IPS DF 6.9 (cell line): ENCODE data around the gene RAET1G.
"Not testable (repeated sequence)": the region's sequence is repeated elsewhere in the genome, so short reads cannot be mapped to it uniquely, and the experiment has no call there.

Source experiments
- DNase-seq: peaks from one replicate; pipeline ENCODE4 v3.0.0-alpha.2; 2013; ENCODE audit warnings: low read depth, low spot score
- H3K27ac ChIP-seq: one replicate; pipeline ENCODE4 v1.5.1; 2013; ENCODE audit warnings: low read length, control low read depth
- H3K27me3 ChIP-seq: 2 replicates; pipeline ENCODE4 v1.6.1; 2013; ENCODE audit warnings: mild to moderate bottlenecking, low read length; ENCODE audit not compliant: control insufficient read depth, insufficient read depth
- H3K36me3 ChIP-seq: 2 replicates; pipeline ENCODE4 v1.6.1; 2013; ENCODE audit warnings: low read length; ENCODE audit not compliant: control insufficient read depth, insufficient read depth
- H3K4me1 ChIP-seq: 2 replicates; pipeline ENCODE4 v1.6.1; 2013; ENCODE audit warnings: low read length; ENCODE audit not compliant: control insufficient read depth, insufficient read depth
- H3K4me3 ChIP-seq: 2 replicates; pipeline ENCODE4 v1.5.1; 2013; ENCODE audit warnings: mild to moderate bottlenecking, low read length
- H3K9me3 ChIP-seq: 2 replicates; pipeline ENCODE4 v1.6.1; 2013; ENCODE audit warnings: low read length, inconsistent platforms; ENCODE audit not compliant: control insufficient read depth, insufficient read depth
- WGBS: extraction: QIAGEN DNeasy Blood & Tissue Kit; methylation state at CpG from one replicate; pipeline ENCODE4 v1.1.7; 2013; ENCODE audit warnings: mixed read lengths, missing lambda C conversion rate; ENCODE audit not compliant: insufficient read length, insufficient coverage; 5-methylcytosine and 5-hydroxymethylcytosine counted together

RAET1G gene

DNA sequence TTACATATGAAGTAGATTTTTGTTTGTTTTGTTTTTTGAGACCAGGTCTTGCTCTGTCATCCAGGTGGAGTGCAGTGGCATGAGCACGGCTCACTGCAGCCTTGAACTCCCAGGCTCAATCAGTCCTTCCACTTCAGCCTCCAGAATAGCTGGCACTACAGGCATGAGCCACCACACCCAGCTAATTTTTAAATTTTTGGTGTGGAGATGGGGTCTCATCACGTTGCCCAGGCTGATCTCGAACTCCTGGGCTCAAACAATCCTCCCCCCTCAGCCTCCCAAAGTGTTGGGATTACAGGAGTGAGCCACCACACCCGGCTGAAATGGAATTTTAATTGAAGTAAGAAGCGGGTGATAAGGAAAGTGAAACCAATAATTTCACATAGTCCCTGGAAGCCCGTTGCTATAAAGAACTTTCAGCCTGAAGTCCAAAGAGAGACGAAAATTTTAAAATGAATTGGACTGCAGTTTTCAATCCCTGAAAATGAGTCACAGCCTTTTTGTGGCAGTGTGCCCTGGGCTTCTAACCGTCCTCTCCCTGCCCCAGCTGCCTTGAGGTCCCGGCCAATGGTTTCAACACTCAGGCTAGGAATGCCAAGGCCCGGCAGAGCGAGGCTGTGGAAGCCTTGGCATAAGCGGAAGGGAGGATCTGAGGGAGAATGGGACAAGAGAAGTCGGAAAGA, 25.8 kb downstream of the RAET1G start:
- Histone ChIP-seq H3K36me3 (no peaks in the 10 kb centered on the region), H3K4me1 (no peaks in the 10 kb centered on the region), H3K27ac (no peak overlapping the region), H3K27me3 (no peaks in the 10 kb centered on the region), H3K9me3 (no peaks in the 10 kb centered on the region), H3K4me3 (no peak overlapping the region)
- no peak for DNase-seq
- no CpG with 5 or more reads among the region's 13 CpGs for WGBS

DNA sequence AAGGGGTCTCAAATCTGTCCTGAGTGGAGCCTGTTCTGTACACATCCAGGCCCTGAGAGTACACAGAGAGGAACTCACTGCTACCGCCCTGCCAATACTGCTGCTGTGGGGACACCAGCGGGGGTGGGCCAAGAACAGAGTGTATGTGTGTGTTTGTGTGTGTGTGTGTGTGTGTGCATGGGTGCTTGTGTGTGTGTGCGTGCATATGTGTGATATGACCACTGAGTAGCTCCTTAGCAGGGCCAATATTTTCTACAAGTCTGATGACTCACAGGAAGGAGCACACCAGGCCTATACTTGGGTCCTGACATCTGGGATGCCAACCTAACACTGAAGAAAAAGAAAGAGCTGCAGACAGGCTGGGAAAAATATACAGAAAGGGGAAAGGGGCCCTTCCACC, 26.4 kb downstream of the RAET1G start:
- DNase-seq, result no peak
- Histone ChIP-seq H3K9me3 (no peaks in the 10 kb centered on the region), H3K4me3 (no peak overlapping the region), H3K4me1 (no peaks in the 10 kb centered on the region), H3K36me3 (no peaks in the 10 kb centered on the region), H3K27ac (no peak overlapping the region), H3K27me3 (no peaks in the 10 kb centered on the region)
- no CpG with 5 or more reads among the region's 3 CpGs for WGBS

DNA sequence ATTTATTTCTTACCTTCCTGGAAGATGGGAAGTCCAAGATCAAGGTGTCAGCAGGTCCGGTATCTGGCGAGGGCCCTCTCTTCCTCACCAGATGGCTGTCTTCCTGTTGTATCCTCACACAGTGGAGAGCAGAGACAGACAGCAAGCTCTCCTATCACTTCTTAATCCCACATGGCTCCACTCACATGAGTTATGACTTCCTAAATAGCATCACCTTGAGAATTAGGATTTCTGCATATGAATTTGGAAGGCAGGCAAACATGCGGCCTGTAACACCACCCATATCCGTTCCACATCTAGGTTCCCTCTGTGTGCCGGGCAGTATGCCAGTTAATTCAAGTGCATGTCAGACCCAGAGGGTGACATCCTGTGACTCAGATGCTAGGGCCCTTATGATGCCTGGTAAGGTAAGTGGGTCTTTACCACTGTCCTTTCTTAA, 27.1 kb downstream of the RAET1G start:
- Histone ChIP-seq H3K27ac (no peak overlapping the region), H3K4me1 (no peaks in the 10 kb centered on the region), H3K4me3 (no peak overlapping the region), H3K36me3 (no peaks in the 10 kb centered on the region), H3K9me3 (no peaks in the 10 kb centered on the region), H3K27me3 (no peaks in the 10 kb centered on the region)
- no peak for DNase-seq
- no CpG with 5 or more reads among the region's 5 CpGs for WGBS

DNA sequence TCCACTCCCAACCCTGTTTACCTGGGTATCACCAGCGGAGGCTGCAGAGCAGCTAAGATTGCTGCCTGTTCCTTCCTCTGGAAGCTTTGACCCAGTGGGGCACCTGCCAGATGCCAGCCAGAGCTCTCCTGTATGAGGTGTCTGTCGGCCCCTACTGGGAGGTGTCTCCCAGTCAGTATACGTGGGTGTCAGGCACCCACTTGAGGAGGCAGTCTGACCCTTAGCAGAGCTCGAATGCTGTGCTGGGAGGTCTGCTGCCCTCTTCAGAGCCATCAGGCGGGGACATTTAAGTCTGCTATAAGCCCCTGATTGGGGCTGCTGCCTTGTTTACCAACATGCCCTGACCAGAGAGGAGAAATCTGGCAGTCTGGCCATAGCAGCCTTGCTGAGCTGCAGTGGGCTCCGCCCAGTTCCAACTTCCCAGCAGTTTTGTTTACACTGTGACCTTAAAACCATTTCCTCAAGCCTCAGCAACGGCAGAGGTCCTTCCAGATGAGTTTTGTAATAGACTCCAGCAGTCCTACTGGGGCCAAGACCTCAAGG, 27.8 kb downstream of the RAET1G start:
- no peaks in the 10 kb centered on the region for H3K9me3 ChIP-seq
- H3K27ac ChIP-seq, result no peak overlapping the region
- WGBS, result no CpG with 5 or more reads among the region's 7 CpGs
- no peaks in the 10 kb centered on the region for H3K4me1 ChIP-seq
- no peak overlapping the region for H3K4me3 ChIP-seq
- no peaks in the 10 kb centered on the region for H3K36me3 ChIP-seq
- H3K27me3 ChIP-seq, result no peaks in the 10 kb centered on the region
- no peak for DNase-seq

DNA sequence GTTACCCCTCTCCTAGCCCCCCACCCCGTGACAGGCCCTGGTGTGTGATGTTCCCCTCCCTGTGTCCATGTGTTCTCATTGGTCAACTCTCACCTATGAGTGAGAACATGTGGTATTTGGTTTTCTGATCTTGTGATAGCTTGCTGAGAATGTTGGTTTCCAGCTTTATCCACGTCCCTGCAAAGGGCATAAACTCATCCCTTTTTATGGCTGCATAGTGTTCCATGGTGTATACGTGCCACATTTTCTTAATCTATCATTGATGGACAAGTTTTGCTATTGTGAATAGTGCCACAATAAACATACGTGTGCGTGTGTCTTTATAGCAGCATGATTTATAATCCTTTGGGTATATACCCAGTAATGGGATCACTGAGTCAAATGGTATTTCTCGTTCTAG, 31.1 kb downstream of the RAET1G start:
- H3K4me1 ChIP-seq, H3K27me3 ChIP-seq, H3K36me3 ChIP-seq, H3K27ac ChIP-seq, H3K9me3 ChIP-seq, DNase-seq, H3K4me3 ChIP-seq: not testable (repeated sequence)
- WGBS, result no CpG with 5 or more reads among the region's 6 CpGs

DNA sequence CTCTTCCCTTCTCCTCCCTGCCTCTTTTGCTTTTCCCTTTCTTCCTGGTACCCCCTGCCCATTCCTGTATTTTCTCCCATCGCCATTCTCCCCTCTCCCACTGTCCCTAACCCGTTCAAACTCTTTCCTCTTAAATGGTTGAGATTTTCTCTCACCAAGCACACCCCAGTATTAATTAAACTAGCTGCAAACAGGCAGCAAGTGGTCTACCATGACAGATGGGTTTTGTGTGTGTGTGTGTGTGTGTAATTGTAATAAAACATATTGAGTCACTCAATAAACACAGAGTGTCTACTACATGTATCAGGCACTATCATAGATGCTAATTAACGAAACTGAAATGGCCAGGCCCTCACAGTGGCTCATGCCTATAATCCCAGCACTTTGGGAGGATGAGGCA, 31.7 kb downstream of the RAET1G start:
- H3K36me3 ChIP-seq, result no peaks in the 10 kb centered on the region
- no peaks in the 10 kb centered on the region for H3K9me3 ChIP-seq
- no peak overlapping the region for H3K4me3 ChIP-seq
- no peaks in the 10 kb centered on the region for H3K4me1 ChIP-seq
- DNase-seq, result no peak
- no peak overlapping the region for H3K27ac ChIP-seq
- no peaks in the 10 kb centered on the region for H3K27me3 ChIP-seq
- WGBS, result 100% methylated on average over 2 of the region's 3 CpGs

DNA sequence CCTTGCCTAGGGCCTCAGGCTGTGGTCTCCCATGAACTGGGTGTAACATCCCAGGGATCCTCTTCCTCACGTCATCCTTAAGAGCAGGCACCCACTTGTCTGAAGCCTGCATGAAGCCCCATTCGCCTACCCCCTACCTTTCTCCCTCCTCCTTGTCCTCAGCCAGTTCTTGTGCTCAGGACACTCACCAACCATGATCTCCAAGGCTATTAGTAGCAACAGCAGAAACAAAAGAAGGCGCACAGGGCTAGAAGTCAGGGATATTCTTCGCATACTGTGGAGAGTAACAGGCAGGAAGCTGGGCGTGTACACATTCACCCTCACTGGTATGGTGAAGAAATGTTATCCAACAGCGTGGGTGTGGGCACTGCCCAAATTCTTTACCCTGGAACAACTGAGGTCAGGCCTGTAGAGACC, 32.3 kb downstream of the RAET1G start:
- no peak overlapping the region for H3K4me3 ChIP-seq
- H3K36me3 ChIP-seq, result no peaks in the 10 kb centered on the region
- no peaks in the 10 kb centered on the region for H3K4me1 ChIP-seq
- H3K27ac ChIP-seq, result no peak overlapping the region
- no peak for DNase-seq
- H3K27me3 ChIP-seq, result no peaks in the 10 kb centered on the region
- no peaks in the 10 kb centered on the region for H3K9me3 ChIP-seq
- WGBS, result no CpG with 5 or more reads among the region's 6 CpGs

DNA sequence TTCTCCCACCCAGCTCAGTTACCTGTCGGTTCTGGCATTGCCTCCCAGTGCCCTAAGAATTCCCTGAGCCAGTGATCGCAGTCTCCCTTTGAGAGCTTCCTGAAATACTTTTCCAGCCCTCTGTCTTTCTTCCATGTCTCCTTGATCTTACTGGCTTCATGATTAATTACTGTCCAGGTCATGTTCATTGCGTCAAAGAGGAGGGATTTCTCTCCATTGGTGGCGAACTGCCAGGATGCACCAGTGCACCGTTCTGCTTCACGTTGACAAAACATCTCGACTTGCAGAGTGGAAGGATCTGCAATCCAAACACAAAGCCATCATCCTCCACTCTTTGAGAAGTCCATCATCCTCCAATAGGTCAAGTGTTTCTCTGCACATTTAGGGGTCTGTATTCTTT, 33.6 kb downstream of the RAET1G start:
- no peak for DNase-seq
- WGBS, result no CpG with 5 or more reads among the region's 7 CpGs
- Histone ChIP-seq H3K4me1 (no peaks in the 10 kb centered on the region), H3K27me3 (no peaks in the 10 kb centered on the region), H3K4me3 (no peak overlapping the region), H3K27ac (no peak overlapping the region), H3K9me3 (no peaks in the 10 kb centered on the region), H3K36me3 (no peaks in the 10 kb centered on the region)

DNA sequence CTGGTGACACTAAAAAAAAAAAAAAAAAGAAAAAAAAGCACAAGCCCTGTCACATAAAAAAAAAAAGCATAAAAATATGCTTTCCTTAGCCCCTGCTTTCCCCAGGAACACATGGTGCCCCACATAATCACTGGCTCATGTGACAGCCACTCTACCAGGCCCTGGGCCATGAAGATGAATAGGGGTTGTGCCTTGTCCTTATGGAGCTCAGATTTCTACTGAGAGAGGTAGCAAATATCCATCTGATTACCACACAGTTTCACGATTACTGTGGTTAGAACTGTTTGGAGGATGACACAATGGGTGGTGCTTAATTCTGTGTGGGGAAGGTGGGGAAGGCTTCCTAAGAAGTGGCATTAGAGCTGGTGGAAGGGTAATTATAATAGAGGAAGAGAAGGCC, 34.3 kb downstream of the RAET1G start:
- H3K4me3 ChIP-seq, result no peak overlapping the region
- no CpG with 5 or more reads among the region's 1 CpG for WGBS
- DNase-seq, result no peak
- H3K9me3 ChIP-seq, result no peaks in the 10 kb centered on the region
- H3K27ac ChIP-seq, result no peak overlapping the region
- no peaks in the 10 kb centered on the region for H3K36me3 ChIP-seq
- H3K27me3 ChIP-seq, result no peaks in the 10 kb centered on the region
- H3K4me1 ChIP-seq, result no peaks in the 10 kb centered on the region

DNA sequence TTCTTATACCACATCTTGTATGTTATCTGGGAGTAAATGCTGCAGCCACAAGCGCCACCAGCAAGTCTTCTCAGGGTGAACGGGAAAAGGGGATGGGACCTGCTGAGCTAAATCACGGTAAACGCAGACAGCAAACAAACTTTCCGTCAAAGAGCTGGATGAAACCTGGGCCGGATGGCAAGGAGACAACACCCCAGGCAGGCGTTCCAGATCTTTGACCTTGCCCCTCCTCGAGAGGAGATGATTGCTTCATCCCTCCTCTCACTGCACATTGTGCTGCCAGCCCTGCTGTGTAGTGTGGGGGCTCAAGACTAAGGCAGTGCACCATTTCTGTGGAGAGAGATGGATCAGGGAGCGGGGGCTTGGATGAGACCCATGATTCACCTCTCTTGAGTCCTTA, 34.8 kb downstream of the RAET1G start:
- no CpG with 5 or more reads among the region's 9 CpGs for WGBS
- Histone ChIP-seq H3K27me3 (no peaks in the 10 kb centered on the region), H3K27ac (no peak overlapping the region)

DNA sequence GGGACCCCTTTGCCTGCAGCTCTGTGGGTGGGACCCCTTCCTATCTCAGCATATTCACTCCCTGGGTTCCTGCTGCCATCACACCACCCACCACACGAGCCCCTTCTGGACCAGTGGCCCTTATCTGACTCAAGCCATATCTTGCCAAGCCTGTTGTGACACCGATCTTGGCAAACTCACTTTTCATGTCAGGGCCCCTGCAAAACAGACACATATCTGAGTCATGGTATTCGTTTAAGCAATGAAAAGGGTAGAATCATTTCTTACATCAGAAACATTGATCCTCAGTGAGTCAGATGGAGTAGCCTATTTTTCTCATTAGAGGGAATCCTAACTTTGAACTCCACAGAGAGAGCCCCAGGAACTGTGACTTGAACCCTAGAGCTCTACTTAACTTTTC, 35.6 kb downstream of the RAET1G start:
- Histone ChIP-seq H3K9me3 (no peaks in the 10 kb centered on the region), H3K4me3 (no peak overlapping the region), H3K4me1 (no peaks in the 10 kb centered on the region), H3K27me3 (no peaks in the 10 kb centered on the region), H3K27ac (no peak overlapping the region), H3K36me3 (no peaks in the 10 kb centered on the region)
- no CpG with 5 or more reads among the region's 3 CpGs for WGBS
- no peak for DNase-seq

More for the DNA sequence above, 34.8 kb downstream of the RAET1G start:
- Histone ChIP-seq H3K4me1 (no peaks in the 10 kb centered on the region), H3K9me3 (no peaks in the 10 kb centered on the region), H3K4me3 (no peak overlapping the region), H3K36me3 (no peaks in the 10 kb centered on the region)
- no peak for DNase-seq
